ENCODE measurements around the gene OCA2.
A peak's percentile ranks its signal among the peaks of the same experiment; 100 is the strongest.
"Not testable (repeated sequence)": the region's sequence is repeated elsewhere in the genome, so short reads cannot be mapped to it uniquely, and the experiment has no call there.

OCA2 gene

DNA sequence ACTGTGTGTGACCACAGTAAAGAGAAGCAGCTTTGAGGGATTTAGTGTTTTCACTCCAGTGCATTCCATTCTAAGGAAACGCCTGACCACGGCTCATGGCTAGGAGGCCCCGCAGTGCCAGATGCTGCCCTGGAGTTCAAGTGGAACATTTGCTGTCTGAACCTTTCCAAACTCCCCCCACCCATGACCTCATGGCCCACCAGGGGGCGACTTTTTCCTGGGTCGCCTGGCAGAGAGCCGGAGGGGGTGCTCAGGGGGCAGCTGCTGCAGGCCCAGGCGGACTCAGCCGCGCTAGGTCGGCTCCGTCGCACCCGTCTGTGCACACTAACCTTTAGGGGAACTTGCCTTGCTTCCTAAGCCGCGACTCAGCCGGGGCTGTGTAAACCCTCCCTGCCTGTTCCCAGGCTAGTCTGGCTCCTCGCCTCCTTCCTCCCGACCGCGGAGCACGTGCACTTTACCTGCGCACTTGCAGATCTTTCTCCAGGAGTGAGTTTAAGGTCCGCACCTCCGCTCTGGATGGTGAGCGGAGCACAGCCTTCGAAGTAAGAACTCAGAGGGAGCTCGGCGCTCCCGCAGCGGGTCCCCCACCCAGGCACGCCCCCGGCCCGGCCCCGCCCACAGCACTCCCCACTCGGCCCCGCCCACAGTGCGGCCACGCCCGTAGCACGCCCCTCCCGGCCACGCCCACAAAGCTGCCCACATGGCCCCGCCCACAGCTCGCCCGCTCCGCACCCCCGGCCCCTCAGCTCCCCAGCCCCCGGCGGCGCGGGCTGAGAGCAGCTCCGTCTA, at the start of gene OCA2:
Gene OCA2, minus strand, starts transcription at position 550 of the 789 bp plus-strand sequence. CDS start 17,441 bp downstream, outside the sequence.
- peak; percentile 65 for DNase-seq

DNA sequence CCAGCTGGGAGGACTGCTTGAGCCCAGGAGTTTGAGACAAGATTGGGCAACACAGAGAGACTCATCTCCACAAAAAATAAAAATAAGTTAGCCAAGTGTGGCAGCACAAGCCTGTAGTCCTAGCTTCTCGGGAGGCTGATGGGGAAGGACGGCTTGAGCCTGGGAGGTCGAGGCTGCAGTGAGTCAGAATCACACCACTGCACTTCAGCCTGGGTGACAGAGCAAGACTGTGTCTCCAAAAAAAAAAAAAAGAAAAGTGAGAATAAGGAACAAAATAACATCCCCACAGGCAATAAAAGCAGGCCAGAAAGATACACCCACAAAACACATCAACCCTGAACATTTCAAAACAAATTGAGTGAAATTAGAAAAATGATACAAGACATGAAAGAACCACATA, 48.7 kb upstream of the OCA2 start:
- DNase-seq, result no peak

GRCh38 chr15:28145419-28145818, 46.3 kb upstream of the OCA2 start:
- not testable (repeated sequence) for DNase-seq

DNA sequence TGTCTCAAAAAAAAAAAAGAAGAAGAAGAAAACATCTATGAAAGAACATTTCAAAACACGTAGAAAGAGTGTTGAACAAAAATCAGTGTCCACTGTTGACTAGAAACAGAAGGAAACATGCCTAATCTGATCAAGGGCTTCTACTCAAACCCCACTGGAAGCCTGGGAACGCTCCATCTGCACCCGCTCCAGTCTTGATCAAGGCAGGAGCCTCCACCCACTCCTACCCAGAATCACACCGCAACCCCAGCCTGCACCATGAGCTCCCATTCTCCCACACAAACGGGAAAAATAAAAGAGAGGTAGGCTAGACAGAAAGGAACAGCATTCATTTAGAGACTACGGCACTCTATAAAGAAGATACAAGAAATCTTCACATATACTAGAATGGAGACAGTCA, 40.9 kb upstream of the OCA2 start:
- no peak for DNase-seq

DNA sequence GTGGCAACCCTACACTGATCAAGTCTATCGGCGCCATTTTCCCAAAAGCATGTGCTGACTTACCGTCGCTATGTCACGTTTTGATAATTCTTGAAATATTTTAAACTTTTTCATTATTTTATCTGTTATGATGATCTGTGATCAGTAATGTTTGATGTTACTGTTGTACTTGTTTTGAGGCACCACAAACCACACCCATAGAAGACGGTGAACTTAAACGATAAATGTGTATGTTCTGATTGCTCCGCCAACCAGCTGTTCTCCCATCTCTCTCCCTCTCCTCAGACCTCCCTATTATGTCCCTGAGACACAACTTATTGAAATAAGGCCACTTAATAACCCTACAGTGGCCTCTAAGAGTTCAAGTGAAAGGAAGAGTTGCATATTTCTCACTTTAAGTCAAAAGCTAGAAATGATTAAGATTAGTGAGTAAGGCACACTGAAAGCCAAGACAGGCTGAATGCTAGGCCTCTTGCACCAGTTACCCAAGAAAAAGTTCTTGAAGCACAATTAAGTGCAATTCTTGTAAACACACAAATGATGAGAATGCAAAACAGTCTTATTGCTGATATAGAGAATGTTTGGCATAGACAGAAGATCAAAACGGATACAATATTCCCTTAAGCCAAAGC, 38.4 kb upstream of the OCA2 start:
- DNase-seq, result not testable (repeated sequence)

DNA sequence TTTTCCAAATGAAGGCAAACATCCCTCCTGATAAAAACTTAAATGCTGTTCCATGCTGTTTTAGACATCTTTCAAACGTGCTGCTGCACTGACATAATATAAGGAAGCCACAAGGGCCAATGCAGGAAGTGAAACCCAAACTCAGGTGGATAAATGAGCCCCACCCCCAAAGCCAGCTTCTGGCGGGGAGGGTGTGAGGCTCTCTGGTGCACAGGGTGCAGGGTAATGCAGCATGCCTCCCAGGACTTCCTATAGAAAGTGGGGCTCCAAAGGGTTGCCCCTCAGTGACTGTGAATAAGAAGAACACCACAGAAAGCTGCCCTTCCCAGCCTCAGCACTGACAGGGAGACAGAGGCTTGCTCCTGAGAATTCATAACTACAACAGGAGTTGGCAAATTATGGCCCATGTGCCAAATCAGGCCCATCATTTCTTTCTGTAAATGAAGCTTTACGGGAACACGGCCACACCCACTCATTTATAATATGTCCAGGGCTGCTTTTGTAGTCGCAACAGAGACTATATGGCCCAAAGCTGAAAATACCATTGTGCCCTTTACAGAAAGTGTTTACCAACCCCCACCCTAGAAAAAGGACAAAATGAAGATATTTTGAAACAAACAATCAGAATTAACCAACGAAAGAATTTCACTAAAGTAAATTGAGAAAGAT, 37.3 kb upstream of the OCA2 start:
- DNase-seq, result not testable (repeated sequence)

DNA sequence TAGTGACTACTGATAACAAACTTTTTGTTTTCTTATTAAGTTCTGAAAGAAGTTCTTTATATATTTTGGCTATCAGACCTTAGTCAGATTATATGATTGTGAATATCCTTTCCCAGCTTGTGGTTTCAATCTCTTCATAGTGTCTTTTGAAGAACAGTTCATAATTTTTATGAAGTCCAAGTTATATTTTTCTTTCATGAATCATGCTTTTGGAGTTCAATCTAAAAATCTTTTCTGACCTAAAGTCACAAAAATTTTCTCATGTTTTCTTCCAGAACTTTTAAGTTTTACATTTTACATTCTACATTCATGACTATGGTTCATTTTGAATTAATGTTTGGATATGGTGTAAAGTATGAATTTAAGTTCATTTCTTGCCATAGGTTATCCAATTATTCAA, 34.2 kb upstream of the OCA2 start:
- no peak for DNase-seq

- no peak for DNase-seq
These were observed 33.6 kb upstream of the OCA2 start for GRCh38 chr15:28132524-28133275.

- no peak for DNase-seq
These were observed 32.8 kb upstream of the OCA2 start for GRCh38 chr15:28131946-28132345.

DNA sequence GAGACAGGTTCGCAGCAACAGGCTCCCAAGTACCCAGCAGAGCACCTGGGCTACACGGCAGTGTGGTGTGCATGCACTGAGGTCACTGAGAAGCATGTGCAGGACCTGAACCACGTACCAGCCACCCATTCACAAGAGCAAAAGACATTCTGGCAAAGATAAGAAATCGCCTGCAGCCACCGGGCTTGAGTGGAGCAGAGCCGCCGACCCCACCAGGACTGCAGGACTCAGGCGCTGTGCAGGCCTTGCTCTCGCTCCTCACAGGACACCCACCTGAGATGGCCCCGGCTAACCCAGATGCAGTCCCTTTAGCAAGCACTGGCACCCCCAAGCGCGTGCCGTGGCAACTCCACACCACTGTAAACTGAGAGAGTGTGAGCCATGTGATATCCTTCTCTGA, 32.3 kb upstream of the OCA2 start:
- no peak for DNase-seq

- no peak for DNase-seq
These were observed 31.5 kb upstream of the OCA2 start for GRCh38 chr15:28130651-28131050.

- DNase-seq, result no peak
These were observed 30.2 kb upstream of the OCA2 start for GRCh38 chr15:28129231-28129848.

GRCh38 chr15:28128031-28128430, 28.9 kb upstream of the OCA2 start:
- no peak for DNase-seq

GRCh38 chr15:28127036-28127435, 27.9 kb upstream of the OCA2 start:
- DNase-seq, result no peak

DNA sequence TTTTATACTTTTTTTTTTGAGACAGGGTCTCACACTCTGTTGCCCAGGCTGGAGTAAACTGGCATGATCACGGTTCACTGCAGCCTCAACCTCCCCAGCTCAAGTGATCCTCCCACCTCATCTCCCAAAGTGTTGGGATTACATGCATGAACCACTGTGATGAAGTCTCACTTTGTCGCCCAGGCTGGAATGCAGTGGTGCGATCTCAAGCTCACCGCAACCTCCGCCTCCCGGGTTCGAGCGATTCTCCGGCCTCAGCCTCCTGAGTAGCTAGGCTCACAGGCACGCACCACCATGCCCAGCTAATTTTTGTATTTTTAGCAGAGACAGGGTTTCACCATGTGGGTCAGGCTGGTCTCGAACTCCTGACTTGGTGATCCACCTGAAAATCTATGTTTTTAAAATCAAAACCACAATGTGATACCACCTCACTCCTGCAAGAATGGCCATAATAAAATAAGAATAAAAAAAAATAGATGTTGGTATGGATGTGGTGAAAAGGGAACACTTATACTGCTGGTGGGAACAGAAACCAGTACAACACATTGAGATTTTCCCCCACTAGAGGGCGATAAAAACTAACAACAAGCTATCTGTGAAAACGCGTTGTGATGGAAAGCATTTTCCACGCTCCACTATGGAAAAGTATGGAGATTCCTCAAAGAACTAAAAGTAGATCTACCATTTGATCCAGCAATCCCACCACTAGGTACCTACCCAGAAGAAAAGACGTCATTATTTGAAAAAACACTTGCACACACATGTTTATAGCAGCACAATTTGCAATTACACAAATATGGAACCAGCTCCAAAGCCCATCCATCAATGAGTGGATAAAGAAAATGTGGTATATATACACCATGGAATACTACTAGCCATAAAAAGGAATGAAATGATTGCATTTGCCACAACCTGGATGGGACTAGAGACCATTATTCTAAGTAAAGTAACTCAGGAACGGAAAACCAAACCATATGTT, 26.8 kb upstream of the OCA2 start:
- DNase-seq, result no peak

DNA sequence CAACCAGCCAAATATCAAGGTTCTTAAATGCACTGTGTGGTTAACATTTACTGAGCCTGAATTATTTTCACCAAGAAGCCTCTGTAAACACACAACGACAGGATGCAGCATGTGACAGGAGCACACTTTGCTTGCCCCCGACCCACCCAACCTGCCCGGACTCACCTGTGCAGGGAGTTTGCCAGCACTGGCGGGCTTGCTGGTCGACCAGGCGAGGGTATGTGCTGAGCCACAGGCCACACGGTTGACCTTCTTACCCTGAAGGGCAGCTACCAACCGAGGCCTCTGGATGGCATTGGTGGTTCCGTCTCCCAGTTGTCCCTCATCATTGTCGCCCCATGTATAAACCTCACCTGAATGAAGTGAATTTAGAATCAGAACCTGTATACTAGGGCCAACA, 25.7 kb upstream of the OCA2 start:
- DNase-seq, result no peak

DNA sequence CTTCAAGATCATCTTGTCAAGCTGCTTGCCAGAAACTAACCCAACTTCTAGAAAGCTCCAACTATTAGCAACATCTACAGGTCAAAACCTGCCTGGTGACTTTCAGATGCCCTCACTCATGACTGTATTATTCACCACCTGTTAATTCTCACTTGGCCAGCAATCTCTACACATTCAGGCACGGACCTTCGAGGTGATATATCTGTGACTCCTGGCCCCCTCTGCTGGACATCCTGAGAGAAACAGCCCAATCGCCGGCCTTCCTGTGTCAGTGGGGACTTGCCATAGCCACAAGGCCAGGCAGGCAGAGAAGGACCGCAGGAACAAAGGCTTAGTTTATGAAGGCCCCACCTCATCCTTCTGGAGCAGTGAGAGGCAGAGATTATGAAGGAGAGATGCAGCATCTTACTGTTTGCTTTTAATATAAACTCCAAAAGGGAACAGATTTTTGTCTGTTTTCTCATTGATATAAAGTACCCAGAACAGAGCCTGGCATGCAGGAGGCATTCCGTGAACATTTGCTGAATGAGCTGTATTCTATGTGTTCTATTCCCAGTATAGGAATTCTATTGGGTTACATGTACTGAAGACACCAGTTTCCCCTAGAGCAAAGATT, 24.4 kb upstream of the OCA2 start:
- peak; percentile 29 for DNase-seq

GRCh38 chr15:28122038-28122949, 23.2 kb upstream of the OCA2 start:
- DNase-seq, result no peak

GRCh38 chr15:28121577-28121976, 22.5 kb upstream of the OCA2 start:
- DNase-seq, result not testable (repeated sequence)

- DNase-seq, result no peak
These were observed 21.2 kb upstream of the OCA2 start for GRCh38 chr15:28120359-28120640.
